ENCODE measurements around the gene GNAL. TPM values are rescaled to one million over a fixed set of nuclear protein-coding genes. Genes with fewer than 3 reads are reported as not detected.

The GNAL gene
- total and polyA plus RNA-seq, 10 donors, result 0.74 to 5.7 (median 3.0) TPM

DNA sequence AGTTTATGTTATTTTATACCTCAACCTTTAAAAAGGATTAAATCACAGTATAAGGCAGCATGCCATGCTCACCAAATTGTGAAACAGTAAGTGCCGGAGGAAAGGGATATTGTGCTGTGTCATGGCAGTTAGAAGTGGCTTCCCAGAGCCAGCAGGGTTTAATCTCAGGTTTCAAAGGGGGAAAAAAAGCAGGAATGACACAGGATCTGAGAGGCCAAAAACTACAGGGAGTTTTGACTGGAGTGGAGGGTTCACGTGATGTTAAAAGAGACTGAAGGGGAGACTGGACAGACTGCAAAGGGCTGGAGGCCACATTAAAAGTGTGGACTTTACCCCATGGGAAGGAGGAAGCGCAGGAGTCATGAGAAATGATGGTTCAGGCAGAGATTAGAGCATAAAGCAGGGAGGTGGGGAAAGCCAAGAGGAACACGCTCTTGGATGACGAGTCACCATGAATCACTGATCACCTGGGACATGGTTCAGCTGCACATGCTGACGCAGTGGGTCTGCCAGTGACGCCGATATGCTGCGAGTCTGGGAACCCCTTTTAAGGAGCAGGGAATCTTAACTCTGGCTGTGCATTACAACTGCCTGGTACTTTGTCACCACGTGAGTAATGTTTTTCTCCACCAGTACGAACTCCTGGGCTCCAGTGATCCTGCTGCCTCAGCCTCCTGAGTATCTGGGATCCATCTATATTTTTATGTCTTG, 168.3 kb downstream of the GNAL start:
- intact Hi-C loops (cut with DNase I; ENCODE audit: low total_unique reads), result loop anchor here (5.0 kb wide), 1 partner anchor 50 kb away; the partner anchor contains the start of gene MPPE1
- peaks cover 0 to 32% (median 3%) of the 10 kb centered on the region in 6 donors for H3K36me3 ChIP-seq
- no peaks in the 10 kb centered on the region for H3K27me3 ChIP-seq (replicated peaks in 1 of 7)
- H3K9me3 ChIP-seq, result no peaks in the 10 kb centered on the region
- H3K4me3 ChIP-seq, result no peak overlapping the region
- peaks cover 18 to 61% (median 32%) of the 10 kb centered on the region in 6 donors for H3K4me1 ChIP-seq
- DNase-seq, result peak; percentile 36
- peak overlapping the region in 3 of 8 donors; percentile 19 to 55 (median 35) for H3K27ac ChIP-seq
- TF ChIP-seq, protein P1, sequence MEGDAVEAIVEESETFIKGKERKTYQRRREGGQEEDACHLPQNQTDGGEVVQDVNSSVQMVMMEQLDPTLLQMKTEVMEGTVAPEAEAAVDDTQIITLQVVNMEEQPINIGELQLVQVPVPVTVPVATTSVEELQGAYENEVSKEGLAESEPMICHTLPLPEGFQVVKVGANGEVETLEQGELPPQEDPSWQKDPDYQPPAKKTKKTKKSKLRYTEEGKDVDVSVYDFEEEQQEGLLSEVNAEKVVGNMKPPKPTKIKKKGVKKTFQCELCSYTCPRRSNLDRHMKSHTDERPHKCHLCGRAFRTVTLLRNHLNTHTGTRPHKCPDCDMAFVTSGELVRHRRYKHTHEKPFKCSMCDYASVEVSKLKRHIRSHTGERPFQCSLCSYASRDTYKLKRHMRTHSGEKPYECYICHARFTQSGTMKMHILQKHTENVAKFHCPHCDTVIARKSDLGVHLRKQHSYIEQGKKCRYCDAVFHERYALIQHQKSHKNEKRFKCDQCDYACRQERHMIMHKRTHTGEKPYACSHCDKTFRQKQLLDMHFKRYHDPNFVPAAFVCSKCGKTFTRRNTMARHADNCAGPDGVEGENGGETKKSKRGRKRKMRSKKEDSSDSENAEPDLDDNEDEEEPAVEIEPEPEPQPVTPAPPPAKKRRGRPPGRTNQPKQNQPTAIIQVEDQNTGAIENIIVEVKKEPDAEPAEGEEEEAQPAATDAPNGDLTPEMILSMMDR (IDR thresholded peaks at IDR 0.05 in 8 of 11, conservative IDR thresholded peaks at IDR 0.05 in 3 of 11), result no peak
- TF ChIP-seq POLR2A (IDR thresholded peaks at IDR 0.05) (no peak), POLR2AphosphoS5 (IDR thresholded peaks at IDR 0.05) (no peak)
- 55 to 71% (median 59%) methylated on average over 11 of the region's 11 CpGs for WGBS, 5 donors

DNA sequence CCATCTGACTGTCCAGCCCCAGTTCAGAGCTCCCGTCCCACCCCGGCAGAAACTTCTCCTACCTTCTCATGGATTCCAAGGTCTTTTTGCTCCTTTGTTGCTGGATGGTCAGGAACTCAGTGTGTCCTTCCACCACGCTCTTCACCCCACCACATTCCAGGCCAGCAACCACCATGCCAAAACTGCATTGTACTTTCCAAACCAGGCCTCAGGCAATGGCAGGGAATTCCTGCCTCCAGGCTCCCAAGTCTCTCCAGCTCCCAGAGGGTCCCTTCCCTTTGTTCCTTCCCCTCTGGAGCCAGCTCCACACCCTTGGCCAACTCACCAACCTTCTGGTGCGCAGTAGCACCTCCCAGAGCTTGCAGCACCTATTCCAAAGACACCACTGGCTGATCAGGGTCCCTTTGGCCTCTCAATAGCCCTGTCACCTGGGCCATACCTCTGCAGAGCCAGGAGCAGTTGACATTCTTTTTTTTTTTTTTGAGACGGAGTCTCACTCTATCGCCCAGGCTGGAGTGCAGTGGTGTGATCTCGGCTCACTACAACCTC, 170.3 kb downstream of the GNAL start:
- no peak overlapping the region for H3K27ac ChIP-seq
- H3K36me3 ChIP-seq, result peaks cover 0 to 23% (median 3%) of the 10 kb centered on the region in 6 donors
- H3K4me3 ChIP-seq, result no peak overlapping the region
- H3K9me3 ChIP-seq, result no peaks in the 10 kb centered on the region
- intact Hi-C loops (cut with DNase I; ENCODE audit: low total_unique reads), result loop anchor here (5.0 kb wide), 1 partner anchor 48 kb away; the partner anchor contains the start of gene MPPE1
- peaks cover 2 to 41% (median 12%) of the 10 kb centered on the region in 6 donors for H3K4me1 ChIP-seq
- 91 to 97% (median 95%) methylated on average over 7 of the region's 7 CpGs for WGBS, 5 donors
- TF ChIP-seq POLR2AphosphoS5 (IDR thresholded peaks at IDR 0.05) (no peak), POLR2A (IDR thresholded peaks at IDR 0.05) (no peak)
- TF ChIP-seq, protein P1 (IDR thresholded peaks at IDR 0.05 in 8 of 11, conservative IDR thresholded peaks at IDR 0.05 in 3 of 11), result no peak
- H3K27me3 ChIP-seq (replicated peaks in 1 of 7), result no peaks in the 10 kb centered on the region
- peak; percentile 37 for DNase-seq

DNA sequence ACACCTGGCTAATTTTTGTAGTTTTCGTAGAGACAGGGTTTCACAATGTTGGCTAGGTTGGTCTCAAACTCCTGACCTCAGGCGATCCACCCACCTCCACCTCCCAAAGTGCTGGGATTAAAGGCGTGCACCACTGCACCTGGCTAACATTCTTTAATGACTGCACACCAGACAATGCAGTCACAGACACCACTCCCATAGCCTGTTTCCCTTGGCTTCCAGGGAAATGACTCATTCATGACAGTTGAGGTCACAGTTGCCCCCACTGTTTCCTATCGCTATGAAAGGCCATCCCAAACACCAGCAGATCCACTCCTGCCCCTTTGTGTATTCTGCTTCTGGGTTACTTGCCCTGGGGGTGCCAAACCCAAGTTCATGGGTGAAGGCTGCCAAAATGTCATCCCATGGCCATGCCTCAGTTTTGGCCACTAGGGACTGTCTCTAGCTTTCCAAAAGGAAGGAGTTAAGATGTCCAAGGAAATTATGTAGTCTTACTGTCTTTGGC, 170.9 kb downstream of the GNAL start:
- Histone ChIP-seq H3K27me3 (replicated peaks in 1 of 7) (no peaks in the 10 kb centered on the region), H3K4me1 (peaks cover 0 to 35% (median 8%) of the 10 kb centered on the region in 6 donors), H3K27ac (peak overlapping the region in 1 of 8 donors; percentile 21), H3K9me3 (no peaks in the 10 kb centered on the region), H3K4me3 (no peak overlapping the region), H3K36me3 (peaks cover 0 to 17% (median 0%) of the 10 kb centered on the region in 6 donors)
- WGBS, 5 donors, result 66 to 86% (median 70%) methylated on average over 4 of the region's 4 CpGs
- DNase-seq, result peak; percentile 10
- intact Hi-C loops (cut with DNase I; ENCODE audit: low total_unique reads), result loop anchor here (5.0 kb wide), 1 partner anchor 47 kb away; the partner anchor contains the start of gene MPPE1
- TF ChIP-seq, protein P1 (IDR thresholded peaks at IDR 0.05 in 8 of 11, conservative IDR thresholded peaks at IDR 0.05 in 3 of 11), result no peak
- TF ChIP-seq POLR2AphosphoS5 (IDR thresholded peaks at IDR 0.05) (no peak), POLR2A (IDR thresholded peaks at IDR 0.05) (no peak)

Data from spleen (tissue), 11 donors.